ENCODE results near the gene PIGN.

Gene PIGN

DNA sequence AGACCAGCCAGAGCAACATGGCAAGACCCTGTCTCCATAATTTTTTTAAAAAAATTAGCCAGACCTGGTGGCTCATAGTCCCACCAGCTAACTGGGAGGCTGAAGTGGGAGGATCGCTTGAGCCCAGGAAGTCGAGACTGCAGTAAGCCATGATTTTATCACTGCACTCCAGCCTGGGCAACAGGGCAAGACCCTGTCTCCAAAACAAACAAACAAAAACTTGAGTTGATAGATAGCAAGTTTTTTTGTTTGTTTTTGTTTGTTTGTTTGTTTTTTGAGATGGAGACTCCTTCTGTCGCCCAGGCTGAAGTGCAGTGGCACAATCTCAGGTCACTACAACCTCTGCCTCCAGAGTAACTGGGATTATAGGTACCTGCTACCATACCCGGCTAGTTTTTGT lies 19.0 kb upstream of the PIGN start:
- TF ChIP-seq, protein P1, sequence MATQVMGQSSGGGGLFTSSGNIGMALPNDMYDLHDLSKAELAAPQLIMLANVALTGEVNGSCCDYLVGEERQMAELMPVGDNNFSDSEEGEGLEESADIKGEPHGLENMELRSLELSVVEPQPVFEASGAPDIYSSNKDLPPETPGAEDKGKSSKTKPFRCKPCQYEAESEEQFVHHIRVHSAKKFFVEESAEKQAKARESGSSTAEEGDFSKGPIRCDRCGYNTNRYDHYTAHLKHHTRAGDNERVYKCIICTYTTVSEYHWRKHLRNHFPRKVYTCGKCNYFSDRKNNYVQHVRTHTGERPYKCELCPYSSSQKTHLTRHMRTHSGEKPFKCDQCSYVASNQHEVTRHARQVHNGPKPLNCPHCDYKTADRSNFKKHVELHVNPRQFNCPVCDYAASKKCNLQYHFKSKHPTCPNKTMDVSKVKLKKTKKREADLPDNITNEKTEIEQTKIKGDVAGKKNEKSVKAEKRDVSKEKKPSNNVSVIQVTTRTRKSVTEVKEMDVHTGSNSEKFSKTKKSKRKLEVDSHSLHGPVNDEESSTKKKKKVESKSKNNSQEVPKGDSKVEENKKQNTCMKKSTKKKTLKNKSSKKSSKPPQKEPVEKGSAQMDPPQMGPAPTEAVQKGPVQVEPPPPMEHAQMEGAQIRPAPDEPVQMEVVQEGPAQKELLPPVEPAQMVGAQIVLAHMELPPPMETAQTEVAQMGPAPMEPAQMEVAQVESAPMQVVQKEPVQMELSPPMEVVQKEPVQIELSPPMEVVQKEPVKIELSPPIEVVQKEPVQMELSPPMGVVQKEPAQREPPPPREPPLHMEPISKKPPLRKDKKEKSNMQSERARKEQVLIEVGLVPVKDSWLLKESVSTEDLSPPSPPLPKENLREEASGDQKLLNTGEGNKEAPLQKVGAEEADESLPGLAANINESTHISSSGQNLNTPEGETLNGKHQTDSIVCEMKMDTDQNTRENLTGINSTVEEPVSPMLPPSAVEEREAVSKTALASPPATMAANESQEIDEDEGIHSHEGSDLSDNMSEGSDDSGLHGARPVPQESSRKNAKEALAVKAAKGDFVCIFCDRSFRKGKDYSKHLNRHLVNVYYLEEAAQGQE (IDR thresholded peaks at IDR 0.05; ENCODE audit: insufficient read depth in 1 of 2, low read depth in 2 of 2, low read length in 2 of 2) = no peak
- TF ChIP-seq POLR2AphosphoS5 (IDR thresholded peaks at IDR 0.05; ENCODE audit: low read depth, low read length) = no peak
- no peak for TF ChIP-seq TAF1 (IDR thresholded peaks at IDR 0.05; ENCODE audit: borderline replicate concordance, insufficient read depth, low read length)
- TF ChIP-seq SIN3A (IDR thresholded peaks at IDR 0.05; ENCODE audit: borderline replicate concordance, insufficient read depth, low read length) = no peak
- TF ChIP-seq FOXP2 (optimal IDR thresholded peaks at IDR 0.05; ENCODE audit: borderline replicate concordance, extremely low read depth, extremely low read length, insufficient read depth) = no peak

DNA sequence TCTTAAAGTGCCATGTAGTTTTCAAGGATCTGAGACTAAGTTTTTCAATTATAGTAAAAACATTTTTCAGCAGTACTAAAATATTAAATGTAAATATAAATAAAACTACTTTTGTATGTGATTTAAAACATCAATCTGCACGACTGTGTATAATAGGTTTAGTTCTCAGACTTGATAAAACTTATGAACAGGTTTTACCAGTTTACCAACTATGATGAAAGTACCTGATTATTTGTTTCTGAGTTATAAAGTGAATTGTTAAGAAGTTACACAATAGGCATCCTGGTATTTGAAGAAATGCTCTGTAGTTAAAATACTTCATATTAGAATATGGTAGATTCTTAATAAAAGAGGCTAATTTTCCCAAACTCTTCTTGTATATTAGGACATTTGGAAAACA lies 15.0 kb upstream of the PIGN start:
- TF ChIP-seq, protein P1 (IDR thresholded peaks at IDR 0.05; ENCODE audit: insufficient read depth in 1 of 2, low read depth in 2 of 2, low read length in 2 of 2) = no peak
- TF ChIP-seq TAF1 (IDR thresholded peaks at IDR 0.05; ENCODE audit: borderline replicate concordance, insufficient read depth, low read length) (no peak), SIN3A (IDR thresholded peaks at IDR 0.05; ENCODE audit: borderline replicate concordance, insufficient read depth, low read length) (no peak), FOXP2 (optimal IDR thresholded peaks at IDR 0.05; ENCODE audit: borderline replicate concordance, extremely low read depth, extremely low read length, insufficient read depth) (no peak), POLR2AphosphoS5 (IDR thresholded peaks at IDR 0.05; ENCODE audit: low read depth, low read length) (no peak)

DNA sequence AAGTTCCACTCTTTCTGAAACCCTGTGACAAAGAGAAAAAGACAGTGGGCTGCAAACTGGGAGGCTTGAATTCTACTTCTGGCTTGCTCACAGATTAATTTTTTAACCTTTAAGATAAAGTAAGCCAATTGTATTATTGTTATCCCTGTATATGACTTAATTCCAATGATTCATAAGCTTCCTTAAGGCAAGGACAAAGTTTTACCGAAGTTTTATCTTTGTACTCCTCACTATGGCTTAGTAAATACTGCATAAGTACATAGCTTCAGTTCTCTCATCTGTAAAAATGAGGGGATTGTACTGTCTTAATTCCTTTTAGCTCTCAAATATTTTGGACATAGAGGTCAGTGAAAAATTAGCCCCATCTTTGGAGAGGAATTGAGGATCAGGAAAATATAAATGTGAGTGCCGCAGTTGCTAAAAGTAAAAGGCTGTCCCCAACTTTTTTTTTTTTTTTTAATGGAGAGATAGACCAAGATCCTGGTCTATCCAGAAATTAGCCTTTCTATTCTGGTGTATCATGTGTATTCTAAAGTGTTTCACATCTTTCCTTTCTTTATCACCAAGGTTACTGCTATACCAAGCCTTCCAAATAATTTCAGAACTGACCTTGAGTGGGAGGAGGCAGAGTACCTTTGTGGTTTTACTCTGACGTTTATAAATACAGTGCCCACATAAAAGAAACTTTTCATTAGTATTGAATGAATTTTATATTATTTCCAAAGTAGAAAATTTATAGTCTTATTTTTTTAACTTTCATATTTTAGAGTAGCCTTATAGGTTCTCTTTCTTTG lies 13.5 kb upstream of the PIGN start:
- TF ChIP-seq POLR2AphosphoS5 (IDR thresholded peaks at IDR 0.05; ENCODE audit: low read depth, low read length) (no peak), SIN3A (IDR thresholded peaks at IDR 0.05; ENCODE audit: borderline replicate concordance, insufficient read depth, low read length) (no peak), FOXP2 (optimal IDR thresholded peaks at IDR 0.05; ENCODE audit: borderline replicate concordance, extremely low read depth, extremely low read length, insufficient read depth) (no peak), TAF1 (IDR thresholded peaks at IDR 0.05; ENCODE audit: borderline replicate concordance, insufficient read depth, low read length) (no peak)
- TF ChIP-seq, protein P1 (IDR thresholded peaks at IDR 0.05; ENCODE audit: insufficient read depth in 1 of 2, low read depth in 2 of 2, low read length in 2 of 2) = no peak

DNA sequence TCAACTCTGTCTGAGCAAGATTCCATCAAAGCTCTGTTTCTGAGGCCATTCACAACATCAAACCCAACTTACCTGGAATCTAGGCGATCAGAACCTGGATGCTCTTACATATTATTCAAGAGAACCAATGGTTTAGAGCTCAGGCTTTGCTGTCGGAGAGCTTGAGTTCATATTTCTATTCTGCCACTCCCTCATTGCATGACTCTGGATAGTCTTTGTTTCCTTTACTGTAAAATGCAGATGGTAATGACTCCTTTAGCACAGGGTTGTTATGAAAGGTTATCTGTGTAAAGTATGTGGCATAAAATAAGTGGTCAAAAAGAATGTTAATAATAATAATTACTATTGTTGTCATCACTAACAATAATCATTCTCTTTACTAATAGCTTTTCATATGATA lies 12.8 kb upstream of the PIGN start:
- TF ChIP-seq FOXP2 (optimal IDR thresholded peaks at IDR 0.05; ENCODE audit: borderline replicate concordance, extremely low read depth, extremely low read length, insufficient read depth) (no peak), TAF1 (IDR thresholded peaks at IDR 0.05; ENCODE audit: borderline replicate concordance, insufficient read depth, low read length) (no peak), POLR2AphosphoS5 (IDR thresholded peaks at IDR 0.05; ENCODE audit: low read depth, low read length) (no peak), SIN3A (IDR thresholded peaks at IDR 0.05; ENCODE audit: borderline replicate concordance, insufficient read depth, low read length) (no peak)
- TF ChIP-seq, protein P1 (IDR thresholded peaks at IDR 0.05; ENCODE audit: insufficient read depth in 1 of 2, low read depth in 2 of 2, low read length in 2 of 2) = no peak

All from PFSK-1 (cell line).